Keratinocyte (primary cell): ENCODE measurements around the gene DISC1. TPM values are rescaled to one million over a fixed set of nuclear protein-coding genes. Genes with fewer than 3 reads are reported as not detected.

ENCODE experiments used
- DNase-seq: peaks from one replicate; pipeline ENCODE4 v3.0.0-alpha.2; 2011; ENCODE audit warnings: low read depth, missing footprints, low spot score
- FAIRE-seq: peaks from 2 replicates; lab custom pipeline; 2011; peaks lifted over from hg19 to GRCh38; lab: Jason Lieb, UNC
- H2AFZ ChIP-seq: 2 replicates; pipeline ENCODE4 v1.6.0; 2012; ENCODE audit warnings: low read length, control low read depth, inconsistent platforms; ENCODE audit not compliant: control insufficient read depth
- H3K27ac ChIP-seq: 2 replicates; pipeline ENCODE4 v1.5.1; 2011; ENCODE audit warnings: low read length; ENCODE audit not compliant: control insufficient read depth, insufficient read depth
- H3K27me3 ChIP-seq: 3 replicates; pipeline ENCODE4 v1.6.0; 2011; ENCODE audit warnings: low read length; ENCODE audit not compliant: control insufficient read depth, insufficient read depth; ENCODE audit errors: extremely low read depth
- H3K36me3 ChIP-seq, 2 experiments: 2 replicates in 1 of 2; 3 replicates in 1 of 2; pipeline ENCODE4 v1.5.1; 2011; ENCODE audit warnings: low read length in 2 of 2, mild to moderate bottlenecking in 1 of 2; ENCODE audit not compliant: control insufficient read depth in 2 of 2, insufficient read depth in 2 of 2; ENCODE audit errors: extremely low read depth in 1 of 2
- H3K4me1 ChIP-seq: 3 replicates; pipeline ENCODE4 v1.5.1; 2011; ENCODE audit warnings: low read length; ENCODE audit not compliant: control insufficient read depth, insufficient read depth; ENCODE audit errors: extremely low read depth
- H3K4me2 ChIP-seq: 3 replicates; pipeline ENCODE4 v1.6.0; 2011; ENCODE audit warnings: low read depth, low read length; ENCODE audit not compliant: control insufficient read depth, insufficient read depth; ENCODE audit errors: extremely low read depth
- H3K4me3 ChIP-seq, 3 experiments: fragments of 200-600 bp in 1 of 3; sonication (generic) in 1 of 3; 2 replicates in 2 of 3; 3 replicates in 1 of 3; pipeline ENCODE4 v1.5.1; 2011 to 2016; ENCODE audit warnings: low read length in 3 of 3, mild to moderate bottlenecking in 3 of 3, control low read depth in 2 of 3, inconsistent platforms in 1 of 3, low read depth in 1 of 3, mixed read lengths in 1 of 3, mixed run types in 1 of 3, moderate library complexity in 1 of 3; ENCODE audit not compliant: control insufficient read depth in 2 of 3, insufficient read depth in 2 of 3; ENCODE audit errors: extremely low read depth in 1 of 3
- H3K79me2 ChIP-seq: 2 replicates; pipeline ENCODE4 v1.6.0; 2012; ENCODE audit warnings: low read length; ENCODE audit not compliant: control insufficient read depth, insufficient read depth
- H3K9ac ChIP-seq: 3 replicates; pipeline ENCODE4 v1.6.0; 2011; ENCODE audit warnings: low read length; ENCODE audit not compliant: control insufficient read depth, insufficient read depth; ENCODE audit errors: extremely low read depth
- H3K9me1 ChIP-seq: 3 replicates; pipeline ENCODE4 v1.6.0; 2011; ENCODE audit warnings: low read length; ENCODE audit not compliant: control insufficient read depth, insufficient read depth; ENCODE audit errors: extremely low read depth
- H3K9me3 ChIP-seq: 2 replicates; pipeline ENCODE4 v1.5.1; 2012; ENCODE audit warnings: low read depth, low read length; ENCODE audit not compliant: control insufficient read depth
- H4K20me1 ChIP-seq: 3 replicates; pipeline ENCODE4 v1.6.0; 2011; ENCODE audit warnings: low read length; ENCODE audit not compliant: control insufficient read depth, insufficient read depth; ENCODE audit errors: extremely low read depth
- EZH2 ChIP-seq: IDR thresholded peaks from one replicate; pipeline ENCODE4 v1.6.1; 2012; ENCODE audit warnings: inconsistent platforms, mild to moderate bottlenecking, low read length, moderate library complexity
- dilution Hi-C: fragments of 300-500 bp; cut with MboI; formaldehyde crosslinking; loops from one replicate; pipeline ENCODE4 v1.7.0; 2020; ENCODE audit warnings: low sequenced_read_pairs; ENCODE audit not compliant: extremely low pct_ligation_motif_present
- polyA plus RNA-seq, 5 experiments: library from polyadenylated mRNA; depleted of rRNA in 3 of 5; stranded (reverse) in 3 of 5; stranded (forward) in 1 of 5; unstranded in 1 of 5; fragments of >200 nt; gene quantifications; 1 replicate in 1 of 5; 2 replicates in 3 of 5; 3 replicates in 1 of 5; pipeline versions ENCODE4 v1.2.1 to v1.2.3, GENCODE V29; 2011 to 2012; ENCODE audit warnings: missing spikeins in 2 of 5, low read depth in 1 of 5, low replicate concordance in 1 of 5
- TF ChIP-seq, protein P1 (sequence below), 3 experiments: IDR thresholded peaks in 1 of 3; conservative IDR thresholded peaks in 1 of 3; optimal IDR thresholded peaks in 1 of 3; 2 replicates in 2 of 3; 3 replicates in 1 of 3; pipeline versions ENCODE3 to v1.5.1; 2011; ENCODE audit warnings: low read length in 3 of 3, mild to moderate bottlenecking in 3 of 3, moderate library complexity in 2 of 3, control low read depth in 1 of 3, inconsistent platforms in 1 of 3; ENCODE audit not compliant: insufficient read depth in 2 of 3; ENCODE audit errors: extremely low read depth in 1 of 3

The DISC1 gene
- polyA plus RNA-seq, 1 donor (not counting 4 experiments of a cell fraction or from before 2014, with no cell fraction given) = 0.47 TPM

DNA sequence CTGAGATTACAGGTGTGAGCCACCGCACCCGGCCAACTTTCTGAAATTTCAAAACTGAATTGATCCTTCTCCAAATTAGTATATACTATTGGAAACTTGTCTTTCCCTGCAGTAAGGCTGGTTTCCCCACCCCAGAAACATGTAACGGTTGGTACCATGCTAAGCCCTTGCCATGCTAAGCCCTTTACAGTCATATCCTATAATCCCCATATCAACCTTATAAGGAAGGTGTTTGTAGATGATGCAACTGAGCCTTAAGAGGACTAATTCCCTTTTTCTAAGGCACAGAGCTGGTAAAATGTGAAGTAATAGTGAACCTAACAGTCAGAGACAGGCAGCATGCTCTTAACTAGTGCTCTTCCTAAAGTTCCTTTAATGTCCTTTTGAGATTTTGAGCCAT is 413.7 kb downstream of the DISC1 start:
- Histone ChIP-seq H3K79me2 (no peaks in the 10 kb centered on the region), H3K4me2 (no peak overlapping the region), H3K4me1 (peaks cover 2% of the 10 kb centered on the region), H3K27me3 (no peaks in the 10 kb centered on the region), H3K36me3 (no peaks in the 10 kb centered on the region), H3K9me3 (no peaks in the 10 kb centered on the region), H3K27ac (no peak overlapping the region), H3K9ac (no peak overlapping the region), H3K9me1 (no peaks in the 10 kb centered on the region), H2AFZ (no peak overlapping the region), H4K20me1 (no peaks in the 10 kb centered on the region), H3K4me3 (no peak overlapping the region)
- no peak for TF ChIP-seq EZH2
- TF ChIP-seq, protein P1, sequence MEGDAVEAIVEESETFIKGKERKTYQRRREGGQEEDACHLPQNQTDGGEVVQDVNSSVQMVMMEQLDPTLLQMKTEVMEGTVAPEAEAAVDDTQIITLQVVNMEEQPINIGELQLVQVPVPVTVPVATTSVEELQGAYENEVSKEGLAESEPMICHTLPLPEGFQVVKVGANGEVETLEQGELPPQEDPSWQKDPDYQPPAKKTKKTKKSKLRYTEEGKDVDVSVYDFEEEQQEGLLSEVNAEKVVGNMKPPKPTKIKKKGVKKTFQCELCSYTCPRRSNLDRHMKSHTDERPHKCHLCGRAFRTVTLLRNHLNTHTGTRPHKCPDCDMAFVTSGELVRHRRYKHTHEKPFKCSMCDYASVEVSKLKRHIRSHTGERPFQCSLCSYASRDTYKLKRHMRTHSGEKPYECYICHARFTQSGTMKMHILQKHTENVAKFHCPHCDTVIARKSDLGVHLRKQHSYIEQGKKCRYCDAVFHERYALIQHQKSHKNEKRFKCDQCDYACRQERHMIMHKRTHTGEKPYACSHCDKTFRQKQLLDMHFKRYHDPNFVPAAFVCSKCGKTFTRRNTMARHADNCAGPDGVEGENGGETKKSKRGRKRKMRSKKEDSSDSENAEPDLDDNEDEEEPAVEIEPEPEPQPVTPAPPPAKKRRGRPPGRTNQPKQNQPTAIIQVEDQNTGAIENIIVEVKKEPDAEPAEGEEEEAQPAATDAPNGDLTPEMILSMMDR (optimal IDR thresholded peaks at IDR 0.05 in 1 of 3, IDR thresholded peaks at IDR 0.05 in 1 of 3, conservative IDR thresholded peaks at IDR 0.05 in 1 of 3; ENCODE audit: extremely low read depth in 1 of 3, insufficient read depth in 2 of 3, low read length in 3 of 3) = no peak
- DNase-seq (no peak), FAIRE-seq (no peak)
- dilution Hi-C loops = no loop called here

DNA sequence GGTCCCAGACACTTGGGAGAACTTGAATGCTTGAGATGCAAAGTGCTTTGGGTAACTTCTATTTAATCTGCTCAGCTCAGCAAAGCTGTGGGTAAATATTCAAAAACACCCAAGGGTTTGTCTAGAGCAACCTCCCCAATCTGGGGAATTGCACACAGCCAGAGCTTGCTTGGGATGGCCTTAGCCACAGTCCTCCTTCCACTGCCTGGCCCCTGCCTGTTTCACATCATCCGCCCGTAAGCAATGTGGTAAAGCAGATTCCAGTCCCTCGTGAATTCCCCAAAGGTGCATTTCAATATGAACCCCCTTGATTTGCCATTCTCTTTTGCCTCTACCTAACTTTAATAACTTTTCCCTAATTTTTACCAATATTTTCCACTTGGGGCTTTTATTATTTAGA is 418.1 kb downstream of the DISC1 start:
- H3K27me3 ChIP-seq = no peaks in the 10 kb centered on the region
- H3K9ac ChIP-seq = no peak overlapping the region
- no peaks in the 10 kb centered on the region for H3K36me3 ChIP-seq
- dilution Hi-C loops = no loop called here
- H3K4me1 ChIP-seq = peaks cover 12% of the 10 kb centered on the region
- TF ChIP-seq, protein P1 (optimal IDR thresholded peaks at IDR 0.05 in 1 of 3, IDR thresholded peaks at IDR 0.05 in 1 of 3, conservative IDR thresholded peaks at IDR 0.05 in 1 of 3; ENCODE audit: extremely low read depth in 1 of 3, insufficient read depth in 2 of 3, low read length in 3 of 3) = no peak
- no peak for TF ChIP-seq EZH2
- H3K27ac ChIP-seq = no peak overlapping the region
- no peaks in the 10 kb centered on the region for H4K20me1 ChIP-seq
- H3K9me3 ChIP-seq = no peaks in the 10 kb centered on the region
- FAIRE-seq (no peak), DNase-seq (no peak)
- no peak overlapping the region for H2AFZ ChIP-seq
- H3K4me2 ChIP-seq = no peak overlapping the region
- no peaks in the 10 kb centered on the region for H3K9me1 ChIP-seq
- no peak overlapping the region for H3K4me3 ChIP-seq
- H3K79me2 ChIP-seq = no peaks in the 10 kb centered on the region
